LNCAP (cell line): ENCODE results near the gene PPM1L.

Experiments
- CTCF ChIP-seq: fragments of 450-650 bp; IDR thresholded peaks from 2 replicates; pipeline ENCODE4 v1.5.1; 2017; ENCODE audit warnings: mild to moderate bottlenecking

Gene PPM1L

GRCh38 chr3:160754371-160754854 is 1.6 kb upstream of the PPM1L start:
- no peak for TF ChIP-seq CTCF

- TF ChIP-seq CTCF: no peak
Observed at GRCh38 chr3:160754855-160755747, 930 bp upstream of the PPM1L start.

- no peak for TF ChIP-seq CTCF
Observed at GRCh38 chr3:160757233-160758106, 1.4 kb downstream of the PPM1L start.

GRCh38 chr3:160758929-160759577 is 3.0 kb downstream of the PPM1L start:
- no peak for TF ChIP-seq CTCF

- no peak for TF ChIP-seq CTCF
Observed at GRCh38 chr3:160763073-160763472, 7.0 kb downstream of the PPM1L start.

- TF ChIP-seq CTCF: no peak
Observed at GRCh38 chr3:160765211-160765610, 9.2 kb downstream of the PPM1L start.

GRCh38 chr3:160768031-160768430 is 12.0 kb downstream of the PPM1L start:
- no peak for TF ChIP-seq CTCF
